ENCODE data around the gene DIO2.

The DIO2 gene

GRCh38 chr14:80167793-80168448 lies 43.4 kb downstream of the DIO2 start:
- no peak for DNase-seq

DNA sequence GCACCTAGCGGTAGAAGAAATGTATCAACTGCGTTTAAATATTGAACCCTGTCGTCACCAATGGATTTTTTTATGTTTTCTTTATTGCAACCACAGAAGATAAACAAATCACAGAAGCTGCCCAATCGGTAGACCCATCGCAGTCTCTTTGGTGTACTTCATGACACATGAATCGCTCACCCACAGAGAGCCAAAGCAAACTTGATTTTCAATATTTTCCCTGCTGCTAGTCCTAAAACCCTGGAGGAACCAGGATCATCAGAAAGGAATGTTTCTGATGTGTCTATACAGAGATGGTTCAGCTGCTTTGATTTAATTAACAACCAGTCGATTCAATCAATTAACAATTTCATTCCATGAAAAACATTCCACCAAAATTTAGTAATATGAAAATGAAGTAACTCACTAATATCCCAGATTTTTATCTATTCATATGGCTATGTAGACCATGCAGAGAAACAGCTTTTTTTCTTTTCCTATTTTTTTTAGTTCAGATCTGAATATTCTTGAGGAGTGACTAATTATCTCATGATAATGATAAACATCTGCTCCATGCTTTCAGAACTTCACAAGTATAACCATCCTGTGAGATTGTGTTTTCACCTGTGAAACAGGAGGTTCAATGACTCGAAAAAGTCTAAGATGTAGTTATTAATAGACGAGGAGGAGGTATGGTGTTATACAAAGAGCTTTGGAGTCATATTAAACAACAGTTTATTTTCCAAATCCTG lies 46.1 kb downstream of the DIO2 start:
- no peak for DNase-seq

- no peak for DNase-seq
Observed at GRCh38 chr14:80152763-80153162, 58.5 kb downstream of the DIO2 start.

DNA sequence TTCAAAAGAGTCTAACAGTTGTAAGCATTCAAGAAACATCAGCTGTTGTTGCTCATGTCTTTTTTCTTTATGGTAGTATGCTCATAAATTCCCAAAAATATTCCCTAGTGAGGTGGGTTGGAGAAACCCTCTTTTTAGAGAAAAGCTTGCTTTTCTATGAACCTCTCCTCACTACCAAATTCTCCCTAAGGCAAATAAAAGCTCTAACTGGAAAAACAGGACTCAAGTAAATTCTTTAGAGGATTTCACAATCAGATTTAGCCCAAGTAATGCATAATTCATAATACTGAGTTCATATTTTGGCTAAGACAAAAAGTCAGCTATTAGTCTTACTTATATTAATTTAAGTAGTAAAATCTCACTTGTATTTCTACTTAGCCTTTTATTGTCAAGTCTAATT lies 59.1 kb downstream of the DIO2 start:
- no peak for DNase-seq

- DNase-seq = no peak
Observed at GRCh38 chr14:80150301-80150700, 61.0 kb downstream of the DIO2 start.
